Prostate gland (tissue), 2 donors: ENCODE results near the gene TFEB.

Experiments
- CTCF ChIP-seq, 4 experiments: fragments of 200-600 bp in 2 of 4; fragments of 450-650 bp in 2 of 4; sonication (generic) in 2 of 4; IDR thresholded peaks; 1 replicate in 3 of 4; 2 replicates in 1 of 4; pipeline ENCODE4 v1.5.1; 2016 to 2019; ENCODE audit warnings: antibody characterized with exemption in 4 of 4, mild to moderate bottlenecking in 2 of 4, moderate library complexity in 2 of 4
- POLR2A ChIP-seq: fragments of 450-650 bp; IDR thresholded peaks from one replicate; pipeline ENCODE4 v1.6.1; 2016; ENCODE audit warnings: antibody characterized with exemption, mild to moderate bottlenecking

- TF ChIP-seq CTCF (IDR thresholded peaks at IDR 0.05) (no peak), POLR2A (no peak)
Measured at GRCh38 chr6:41699063-41699462, 36.3 kb downstream of the TFEB start.
